OCI-M2 (cell line): ENCODE data around the gene PATZ1.
"Not testable (repeated sequence)": the region's sequence is repeated elsewhere in the genome, so short reads cannot be mapped to it uniquely, and the experiment has no call there.

ENCODE experiments used
- DNase-seq: peaks from one replicate; lab custom pipeline; 2025; ENCODE audit not compliant: unreplicated experiment; lab: John Stamatoyannopoulos, UW

PATZ1 gene

GRCh38 chr22:31314220-31314619, 31.9 kb downstream of the PATZ1 start:
- not testable (repeated sequence) for DNase-seq

GRCh38 chr22:31313366-31314147, 32.6 kb downstream of the PATZ1 start:
- no peak for DNase-seq

- DNase-seq = no peak
Observed at GRCh38 chr22:31308181-31308580, 38.0 kb downstream of the PATZ1 start.

- no peak for DNase-seq
Observed at GRCh38 chr22:31305194-31305593, 41.0 kb downstream of the PATZ1 start.

GRCh38 chr22:31302537-31302936, 43.6 kb downstream of the PATZ1 start:
- no peak for DNase-seq

- no peak for DNase-seq
Observed at GRCh38 chr22:31302006-31302405, 44.1 kb downstream of the PATZ1 start.

- no peak for DNase-seq
Observed at GRCh38 chr22:31300896-31301295, 45.2 kb downstream of the PATZ1 start.

GRCh38 chr22:31295831-31296657, 50.1 kb downstream of the PATZ1 start:
- no peak for DNase-seq

GRCh38 chr22:31295360-31295759, 50.8 kb downstream of the PATZ1 start:
- no peak for DNase-seq

GRCh38 chr22:31292236-31292989, 53.7 kb downstream of the PATZ1 start, which contains the start of gene PIK3IP1:
Gene PIK3IP1, minus strand, starts transcription at chr22:31292488. Its CDS starts 144 bp downstream, at chr22:31292344.
- DNase-seq = no peak

GRCh38 chr22:31291481-31292235, 54.5 kb downstream of the PATZ1 start:
- no peak for DNase-seq

- DNase-seq = no peak
Observed at GRCh38 chr22:31290494-31291471, 55.4 kb downstream of the PATZ1 start.

- DNase-seq = no peak
Observed at GRCh38 chr22:31289344-31289743, 56.8 kb downstream of the PATZ1 start.

GRCh38 chr22:31288496-31289240, 57.5 kb downstream of the PATZ1 start:
- no peak for DNase-seq

- no peak for DNase-seq
Observed at GRCh38 chr22:31287818-31288495, 58.2 kb downstream of the PATZ1 start.

GRCh38 chr22:31286360-31287255, 59.5 kb downstream of the PATZ1 start:
- DNase-seq = no peak
